ENCODE results near the gene RIC1. TPM values are rescaled to one million over a fixed set of nuclear protein-coding genes. Genes with fewer than 3 reads are reported as not detected.
A peak's percentile ranks its signal among the peaks of the same experiment; 100 is the strongest.
"Not testable (repeated sequence)": the region's sequence is repeated elsewhere in the genome, so short reads cannot be mapped to it uniquely, and the experiment has no call there.

Gene RIC1
- polyA plus RNA-seq, 4 donors, result 25.7 to 30.5 (median 29.0) TPM

DNA sequence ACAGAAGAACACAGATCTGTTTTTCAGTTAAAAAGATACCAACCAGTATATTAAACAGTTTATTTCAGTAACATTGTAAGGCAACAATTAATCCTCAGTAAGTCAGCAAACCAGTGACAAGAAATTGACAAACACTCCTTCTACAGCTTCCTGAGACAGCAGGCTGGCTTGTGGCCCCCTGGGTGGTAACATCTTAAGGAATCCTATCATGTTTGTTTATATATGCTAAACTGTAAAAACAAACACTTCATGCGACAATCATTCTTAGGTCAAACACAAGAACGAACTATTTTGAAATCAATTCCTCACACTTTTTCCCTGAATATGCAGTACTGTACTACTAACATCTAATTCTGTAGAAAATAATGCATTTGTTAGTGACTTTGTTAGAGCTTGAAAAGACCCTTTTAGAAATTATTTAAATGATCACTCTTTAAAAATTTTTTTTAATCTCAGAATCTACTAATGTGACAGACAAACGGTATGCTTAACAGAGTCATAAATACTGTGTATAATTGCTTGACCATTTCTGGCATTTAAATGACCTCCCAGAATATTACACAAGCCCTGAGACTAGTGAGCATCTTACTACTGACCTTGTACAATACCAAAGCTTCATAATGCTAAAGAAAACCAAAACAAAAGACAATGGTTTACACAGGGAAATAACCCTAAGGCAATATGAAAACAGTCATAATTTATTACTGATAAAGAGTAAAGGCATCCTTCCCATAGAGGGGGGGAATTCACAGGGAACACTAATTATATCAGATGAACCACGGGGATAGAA is 155.8 kb downstream of the RIC1 start:
- DNase-seq (ENCODE audit: low read depth in 4 of 4, low spot score in 3 of 4), result no peak

DNA sequence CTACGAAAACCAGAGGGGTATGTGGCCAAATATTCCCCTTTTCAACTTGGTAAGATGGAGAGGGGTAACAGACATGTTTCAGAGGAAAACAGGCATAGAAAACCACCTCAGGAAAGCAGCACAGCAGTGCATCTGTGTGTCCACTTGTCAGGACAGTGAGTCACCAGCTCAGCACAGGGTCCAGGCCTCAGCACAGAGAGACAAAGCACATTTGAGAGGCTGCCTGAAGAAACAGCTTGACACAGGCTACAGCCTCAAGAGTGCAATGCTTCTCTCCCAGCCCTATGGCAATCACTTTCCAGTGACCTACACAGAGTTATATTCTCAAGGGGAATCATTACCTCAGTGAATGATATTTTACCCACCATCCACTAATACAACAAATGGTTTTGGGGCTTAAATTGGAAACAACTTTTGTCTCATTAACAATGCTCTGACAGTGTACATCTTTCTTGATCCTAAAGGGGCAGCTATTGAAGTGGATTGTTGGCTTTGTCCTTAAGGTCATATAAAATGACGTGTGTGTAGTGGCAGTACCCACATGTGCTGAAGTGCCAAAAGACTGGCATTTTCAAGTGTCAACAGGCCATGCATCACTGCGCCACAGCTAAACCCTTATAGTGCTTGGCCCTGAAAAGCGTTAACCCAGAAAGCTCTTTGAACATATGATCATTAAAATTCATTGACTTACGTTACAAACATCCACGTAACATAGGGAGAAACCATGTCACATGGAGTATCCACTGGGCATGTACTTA is 157.6 kb downstream of the RIC1 start:
- DNase-seq (ENCODE audit: low read depth in 4 of 4, low spot score in 3 of 4), result no peak

DNA sequence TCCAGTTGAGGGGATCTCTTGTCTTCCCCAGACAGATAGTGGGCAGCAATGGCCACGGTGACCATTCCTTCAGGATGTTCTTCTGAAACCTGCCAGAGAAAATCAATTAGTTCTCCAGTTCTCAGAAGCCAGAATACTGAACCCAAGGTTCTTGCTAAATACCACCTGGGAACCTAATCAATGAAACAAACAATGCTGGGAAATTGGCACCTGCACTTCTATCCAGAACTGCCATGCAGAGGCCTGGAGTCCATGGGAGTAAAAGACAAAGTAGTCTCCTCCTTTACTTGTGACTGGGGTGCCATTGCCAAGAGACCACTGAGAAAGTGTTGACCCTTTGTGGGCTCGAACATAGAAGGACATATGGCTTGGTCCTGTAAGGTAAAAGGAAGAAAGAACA is 158.3 kb downstream of the RIC1 start:
- no peak for DNase-seq (ENCODE audit: low read depth in 4 of 4, low spot score in 3 of 4)

DNA sequence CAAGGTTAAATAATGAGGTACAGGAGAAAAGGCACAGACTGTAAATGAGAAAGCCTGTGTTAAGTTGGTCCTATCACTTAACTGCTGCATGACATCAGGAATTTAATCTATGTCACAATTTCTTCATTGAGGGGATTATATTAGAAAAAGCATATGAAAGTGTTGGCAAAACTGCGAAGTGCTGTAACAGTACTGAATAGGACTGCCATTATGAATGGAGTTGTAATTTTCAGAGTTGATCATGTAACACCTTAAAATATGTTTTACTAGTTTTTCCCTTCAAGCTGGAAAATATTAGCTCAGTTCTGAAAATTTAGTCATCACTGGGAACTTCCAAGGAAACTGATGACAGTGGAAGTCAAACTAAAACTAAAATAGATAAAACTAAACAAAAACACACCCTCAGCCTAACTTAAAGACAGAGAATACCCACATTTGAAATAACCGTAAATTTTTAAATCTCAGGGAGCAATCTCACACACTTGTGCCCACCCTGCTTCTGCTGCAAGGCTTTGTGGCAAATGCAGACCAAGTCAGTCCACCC is 158.9 kb downstream of the RIC1 start:
- no peak for DNase-seq (ENCODE audit: low read depth in 4 of 4, low spot score in 3 of 4)

DNA sequence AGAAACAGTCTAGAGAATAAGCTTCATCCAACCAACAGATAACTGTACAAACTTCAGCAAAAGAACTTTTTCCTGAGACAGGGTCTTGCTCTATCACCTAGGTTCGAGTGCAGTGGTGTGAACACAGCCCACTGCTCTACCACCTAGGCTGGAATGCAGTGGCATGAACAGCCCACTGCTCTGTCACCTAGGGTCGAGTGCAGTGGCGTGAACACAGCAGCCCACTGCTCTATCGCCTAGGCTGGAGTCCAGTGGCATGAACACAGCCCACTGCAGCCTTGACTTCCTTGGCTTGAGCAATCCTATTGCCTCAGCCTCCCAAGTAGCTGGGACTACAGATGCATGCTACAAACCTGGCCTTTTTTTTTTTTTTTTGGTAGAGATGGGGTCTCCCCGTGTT is 160.6 kb downstream of the RIC1 start:
- DNase-seq (ENCODE audit: low read depth in 4 of 4, low spot score in 3 of 4), result no peak

DNA sequence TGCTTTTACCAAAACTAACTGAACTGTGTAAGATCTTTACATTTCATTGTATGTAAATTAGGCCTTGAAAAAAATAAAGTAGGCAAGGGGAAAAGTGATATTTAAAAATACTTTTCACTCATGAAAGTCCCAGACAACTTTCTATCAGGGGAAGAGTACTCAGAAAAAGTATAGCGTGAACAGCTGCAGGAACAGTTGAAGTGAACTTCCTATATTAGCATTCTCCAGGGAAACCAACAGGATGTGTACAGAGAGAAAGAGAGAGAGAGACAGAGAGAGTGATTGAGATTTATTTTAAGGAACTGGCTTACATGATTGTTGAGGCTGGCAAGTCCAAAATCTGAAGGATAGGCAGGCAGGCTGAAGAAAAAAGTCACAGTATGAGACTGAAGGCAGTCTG is 162.0 kb downstream of the RIC1 start:
- DNase-seq (ENCODE audit: low read depth in 4 of 4, low spot score in 3 of 4), result no peak

DNA sequence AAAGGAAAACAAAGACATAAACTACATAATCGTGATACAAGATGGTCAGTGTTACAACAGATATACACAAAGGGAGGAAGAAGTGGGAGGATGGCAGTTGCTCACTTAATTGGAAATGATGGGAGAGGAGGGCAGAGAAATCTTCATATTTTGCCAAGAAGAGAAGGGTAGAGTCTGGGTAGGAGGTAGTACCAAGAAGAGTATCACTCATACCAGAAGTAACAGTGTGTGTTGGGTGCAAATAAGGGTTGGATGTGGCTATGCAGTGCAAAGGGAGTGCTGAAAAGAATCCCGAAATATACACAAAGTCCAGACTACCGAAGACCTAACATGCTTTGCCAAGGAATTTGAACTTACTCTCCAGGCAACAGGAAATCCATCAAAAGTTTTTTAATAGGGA is 163.0 kb downstream of the RIC1 start:
- DNase-seq (ENCODE audit: low read depth in 4 of 4, low spot score in 3 of 4), result no peak

DNA sequence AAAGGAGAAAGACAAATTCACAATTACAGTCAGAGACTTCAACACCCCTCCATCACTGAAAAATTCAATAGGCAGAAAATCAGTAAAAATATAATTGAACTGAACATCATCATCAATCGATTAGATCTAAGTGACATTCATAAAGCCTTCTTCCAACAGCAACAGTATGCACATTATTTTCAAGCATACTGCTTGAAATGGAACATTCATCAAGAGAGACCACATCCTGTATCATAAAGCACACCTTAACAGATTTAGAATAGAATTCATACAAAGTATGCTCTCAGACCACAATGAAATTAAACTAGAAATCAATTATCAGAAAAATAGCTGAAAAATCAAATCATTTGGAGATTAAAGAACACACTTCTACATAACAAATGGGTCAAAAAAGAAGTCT is 164.9 kb downstream of the RIC1 start:
- DNase-seq (ENCODE audit: low read depth in 4 of 4, low spot score in 3 of 4), result no peak

DNA sequence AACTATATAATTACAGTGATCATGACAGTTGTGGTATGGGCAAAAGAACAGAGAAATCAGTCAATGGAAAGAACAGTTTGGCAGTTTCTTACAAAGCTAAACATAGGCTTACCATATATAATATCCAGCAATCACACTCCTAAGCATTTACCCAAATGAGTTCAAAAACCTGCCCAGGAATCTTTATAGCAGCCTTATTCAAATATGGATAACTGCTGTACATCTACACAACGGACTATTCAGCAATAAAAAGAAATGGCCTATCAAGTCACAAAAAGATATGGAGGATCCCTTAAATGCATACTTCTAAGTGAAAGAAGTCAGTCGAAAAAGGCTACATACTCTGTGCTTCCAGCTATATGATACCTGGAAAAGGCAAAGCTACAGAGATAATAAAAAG is 167.4 kb downstream of the RIC1 start:
- no peak for DNase-seq (ENCODE audit: low read depth in 4 of 4, low spot score in 3 of 4)

DNA sequence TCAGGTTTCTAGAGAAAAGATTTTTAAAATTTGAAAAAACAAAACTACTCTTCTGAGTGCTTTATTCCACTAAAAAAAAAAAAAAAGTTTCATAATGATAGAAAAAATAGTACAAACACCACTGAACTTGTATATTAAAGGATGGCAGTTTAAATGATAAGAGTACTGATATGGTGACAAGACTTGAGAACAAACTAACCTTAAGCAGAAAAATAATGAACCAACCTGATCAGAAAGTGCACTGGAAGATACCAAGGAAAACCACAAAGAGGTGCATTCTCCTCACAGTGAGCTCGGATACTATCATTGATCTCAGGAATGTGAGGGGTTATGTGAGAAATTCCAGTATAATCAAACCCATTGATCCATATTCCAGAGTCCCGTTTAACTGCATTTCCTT is 169.7 kb downstream of the RIC1 start:
- no peak for DNase-seq (ENCODE audit: low read depth in 4 of 4, low spot score in 3 of 4)

DNA sequence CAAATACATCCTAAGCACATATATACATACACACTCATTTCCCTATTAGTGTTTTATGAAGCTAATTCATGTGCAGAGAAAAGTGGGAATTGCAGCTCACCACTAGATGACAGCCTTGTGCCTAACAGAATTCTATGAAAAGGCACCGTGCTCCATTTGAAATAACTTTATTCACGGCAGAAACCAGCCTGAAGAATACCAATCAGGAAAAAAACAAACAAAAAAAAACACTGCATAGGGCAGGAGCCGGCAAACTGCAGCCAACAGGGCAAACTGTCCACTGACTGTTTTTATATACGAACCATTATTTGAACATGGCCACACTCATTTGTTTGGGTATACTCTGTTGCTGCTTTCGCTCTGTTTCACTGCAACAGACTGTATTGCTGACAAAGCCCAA is 170.4 kb downstream of the RIC1 start:
- DNase-seq (ENCODE audit: low read depth in 4 of 4, low spot score in 3 of 4), result peak in 3 of 4 donors; percentile 20 to 31 (median 21)

DNA sequence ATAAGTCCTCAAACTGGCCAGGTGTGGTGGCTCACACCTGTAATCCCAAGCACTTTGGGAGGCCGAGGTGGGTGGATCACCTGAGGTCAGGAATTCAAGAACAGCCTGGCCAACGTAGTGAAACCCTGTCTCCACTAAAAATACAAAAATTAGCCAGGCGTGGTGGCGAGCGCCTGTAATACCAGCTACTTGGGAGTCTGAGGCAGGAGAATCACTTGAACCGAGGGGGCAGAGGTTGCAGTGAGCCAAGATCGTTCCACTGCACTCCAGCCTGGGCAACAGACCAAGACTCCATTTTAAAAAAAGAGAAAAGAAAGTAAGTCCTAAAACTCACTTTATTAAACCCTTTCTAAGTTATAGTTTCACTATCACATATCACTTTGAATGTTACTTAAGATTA is 171.5 kb downstream of the RIC1 start:
- not testable (repeated sequence) for DNase-seq (ENCODE audit: low read depth in 4 of 4, low spot score in 3 of 4)

DNA sequence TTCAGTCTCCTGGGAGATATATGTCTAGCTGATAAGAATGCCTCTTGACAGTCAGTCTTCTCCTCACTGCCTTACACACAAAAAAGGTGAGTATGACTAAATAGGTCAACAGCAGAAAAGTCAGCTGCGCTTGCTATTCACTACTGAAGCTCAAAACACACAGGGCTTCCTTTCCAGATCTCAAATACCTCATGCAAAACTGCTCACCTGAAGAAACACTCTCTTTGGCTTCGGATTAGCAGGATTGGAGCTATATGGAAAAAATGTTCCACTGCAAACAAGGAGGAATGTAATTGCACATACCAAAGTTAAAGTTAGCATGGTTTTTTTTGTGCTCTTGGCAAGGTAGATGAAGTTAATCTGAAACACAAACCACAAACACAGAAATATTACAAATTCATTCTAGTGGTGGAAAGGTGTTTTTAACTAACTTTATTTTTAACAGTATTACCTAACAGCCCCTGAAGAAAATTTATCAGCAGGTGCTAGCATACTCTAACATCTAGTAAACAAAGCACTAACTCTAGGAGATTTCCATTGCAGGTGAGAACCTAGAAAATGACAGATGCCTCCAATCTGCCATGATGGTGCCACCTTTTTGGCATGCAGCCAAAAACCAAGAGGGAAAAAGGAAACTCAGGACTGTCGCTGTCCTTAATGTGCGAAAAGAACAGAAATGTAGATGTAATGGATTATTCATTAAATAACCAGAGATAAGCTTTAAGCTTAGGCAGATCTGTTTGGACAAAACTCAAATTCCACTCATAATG is 172.2 kb downstream of the RIC1 start:
- peak in 1 of 4 donors; percentile 8 for DNase-seq (ENCODE audit: low read depth in 4 of 4, low spot score in 3 of 4)

DNA sequence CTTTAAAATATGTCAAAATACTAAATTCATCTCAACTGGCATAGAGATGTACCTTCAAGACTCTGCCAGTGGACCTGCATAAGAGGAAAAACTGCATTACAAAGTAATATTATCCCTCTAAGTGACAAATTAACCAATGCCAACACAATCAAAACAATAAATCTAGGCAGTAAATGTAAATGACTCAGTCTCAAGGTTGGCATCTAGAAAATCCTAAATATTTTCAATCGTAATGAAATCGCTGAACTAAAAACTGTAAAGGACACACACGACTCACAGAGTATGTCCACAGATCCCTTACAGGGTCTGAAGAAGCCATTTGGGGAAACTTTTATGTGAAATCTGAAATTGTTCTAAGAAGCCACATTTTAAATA is 172.8 kb downstream of the RIC1 start:
- DNase-seq (ENCODE audit: low read depth in 4 of 4, low spot score in 3 of 4), result no peak

DNA sequence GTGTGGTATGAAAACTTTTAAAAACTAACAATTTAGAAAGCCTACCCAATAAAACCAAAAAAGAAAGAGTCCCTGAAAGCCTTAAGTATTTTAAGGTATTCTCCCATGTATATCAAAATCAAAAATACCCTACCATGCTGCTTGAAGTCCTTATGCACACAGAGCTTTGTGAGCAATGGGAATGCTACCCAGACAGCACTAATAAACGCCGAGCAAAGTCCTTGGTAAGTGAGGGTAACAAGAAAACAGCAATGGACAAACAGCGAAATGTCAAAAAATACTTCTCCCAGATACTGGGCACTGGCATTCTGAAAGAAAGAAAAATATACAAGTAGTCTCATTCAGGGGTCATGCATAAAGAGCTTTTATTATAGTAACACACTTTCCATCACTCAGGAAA is 176.6 kb downstream of the RIC1 start:
- no peak for DNase-seq (ENCODE audit: low read depth in 4 of 4, low spot score in 3 of 4)

DNA sequence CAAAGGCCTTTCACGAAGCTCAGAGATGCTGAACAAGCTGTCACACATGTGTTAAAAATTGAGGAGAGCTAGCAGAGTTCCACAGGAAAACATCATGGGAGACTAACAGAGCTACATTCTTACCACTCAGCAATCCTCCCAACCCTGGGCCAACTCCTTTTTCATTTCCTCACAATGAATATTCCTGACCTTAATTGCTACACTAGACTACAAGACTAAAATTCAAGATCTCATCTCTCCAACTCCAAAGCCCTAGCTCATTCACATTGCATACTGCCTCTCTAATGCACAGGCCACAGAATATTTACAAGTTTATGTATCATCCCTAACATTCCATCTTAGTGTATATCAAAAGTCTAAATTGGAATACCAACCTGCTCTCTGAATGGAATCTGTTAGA is 182.8 kb downstream of the RIC1 start:
- DNase-seq (ENCODE audit: low read depth in 4 of 4, low spot score in 3 of 4), result no peak

DNA sequence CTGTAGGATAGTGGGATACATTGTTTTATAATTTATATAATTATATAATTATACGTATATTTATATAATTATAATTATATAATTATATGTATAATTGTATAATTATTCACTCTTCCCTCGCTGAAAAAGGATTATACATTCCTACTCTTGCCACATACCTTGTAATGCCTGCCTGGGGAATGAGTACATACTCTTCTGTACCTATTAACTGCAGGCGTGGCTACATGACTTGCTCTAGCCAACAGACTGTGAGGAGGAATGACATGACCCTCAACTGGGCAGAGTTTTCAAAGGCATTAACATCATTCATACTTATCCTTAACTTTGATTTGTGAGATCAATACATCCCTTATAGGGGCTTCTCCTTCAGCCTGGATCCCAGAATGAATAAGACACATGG is 184.9 kb downstream of the RIC1 start:
- DNase-seq (ENCODE audit: low read depth in 4 of 4, low spot score in 3 of 4), result no peak

DNA sequence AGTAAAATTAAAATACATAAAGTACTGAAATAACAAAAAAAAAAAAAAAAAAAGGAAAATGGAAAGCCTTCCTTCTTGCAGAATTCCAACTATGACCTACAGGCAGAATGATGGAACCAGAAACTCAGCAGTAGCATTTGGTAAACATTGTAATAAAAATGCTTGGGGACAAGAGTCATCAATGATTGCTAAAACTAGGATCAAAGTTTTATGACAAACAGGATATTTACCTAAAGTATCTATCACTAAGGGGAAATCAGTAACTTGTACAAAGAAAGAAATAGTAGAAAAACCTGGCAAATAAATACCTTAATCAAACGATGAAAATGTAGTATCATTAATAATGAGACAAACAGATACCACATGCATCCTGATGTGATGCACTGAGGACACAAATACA is 186.6 kb downstream of the RIC1 start:
- DNase-seq (ENCODE audit: low read depth in 4 of 4, low spot score in 3 of 4), result no peak

DNA sequence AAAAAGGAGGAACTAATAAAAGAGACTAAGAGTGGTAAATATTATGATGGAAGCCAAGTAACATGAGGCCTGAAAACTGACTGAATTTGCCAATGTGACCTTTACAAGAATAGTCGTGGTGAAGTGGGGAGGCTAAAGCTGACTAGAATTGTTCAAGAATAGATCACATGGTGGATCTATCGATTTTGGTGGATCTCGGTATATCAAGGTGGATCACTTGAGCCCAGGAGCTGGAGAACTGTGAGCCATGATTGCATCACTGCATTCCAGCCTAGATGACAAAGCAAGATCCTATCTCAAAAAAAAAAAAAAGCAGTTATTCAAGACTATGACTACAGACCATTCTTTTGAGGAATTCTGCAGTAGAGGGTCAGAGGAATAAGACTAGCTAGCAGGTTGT is 189.0 kb downstream of the RIC1 start:
- DNase-seq (ENCODE audit: low read depth in 4 of 4, low spot score in 3 of 4), result no peak

DNA sequence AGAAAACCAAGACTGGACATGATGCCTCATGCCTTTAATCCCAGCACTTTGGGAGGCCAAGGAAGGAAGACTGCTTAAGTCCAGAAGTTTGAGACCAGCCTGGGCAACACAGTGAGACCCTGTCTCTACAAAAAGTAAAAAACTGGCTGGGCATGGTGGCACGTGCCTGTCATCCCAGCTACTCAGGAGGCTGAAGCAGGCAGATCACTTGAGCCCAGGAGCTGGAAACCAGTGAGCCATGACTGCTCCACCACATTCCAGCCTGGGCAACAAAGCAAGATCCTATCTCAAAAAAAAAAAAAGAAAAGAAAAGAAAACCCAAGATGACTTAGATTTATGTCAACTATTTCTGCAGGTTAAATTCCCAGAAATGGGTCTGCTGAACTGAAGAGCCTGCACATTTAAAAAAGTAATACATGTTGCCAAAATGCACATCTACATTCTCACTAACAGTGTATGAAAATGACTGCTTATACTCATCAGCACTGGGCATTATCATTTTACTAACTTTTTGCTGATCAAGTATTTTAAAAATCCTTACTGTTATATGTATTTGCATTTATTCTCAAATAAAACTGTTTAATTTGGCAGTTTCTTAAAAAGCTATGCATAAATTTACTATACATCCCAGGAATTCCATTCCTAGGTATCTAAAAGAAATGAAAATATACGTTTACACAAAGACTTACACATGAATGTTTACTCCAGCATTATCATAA is 189.7 kb downstream of the RIC1 start:
- DNase-seq (ENCODE audit: low read depth in 4 of 4, low spot score in 3 of 4), result no peak

DNA sequence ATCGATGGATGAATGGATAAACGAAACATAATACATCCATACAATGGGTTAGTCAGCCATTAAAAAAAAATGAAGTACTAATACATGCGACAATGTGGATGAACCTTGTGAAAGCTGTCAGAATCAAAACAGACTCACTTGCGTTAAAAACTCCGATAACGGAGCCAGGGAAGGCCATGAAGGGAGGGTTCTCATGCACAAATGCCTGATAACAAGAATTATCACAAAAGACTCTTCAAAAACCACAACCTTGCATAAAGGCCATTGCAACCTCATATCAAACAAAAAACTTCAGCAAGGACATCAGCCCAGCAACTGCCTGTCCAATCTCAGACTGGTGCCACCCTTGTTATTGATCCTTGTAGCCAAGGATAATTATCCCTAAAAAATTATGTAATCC is 190.3 kb downstream of the RIC1 start:
- DNase-seq (ENCODE audit: low read depth in 4 of 4, low spot score in 3 of 4), result no peak
